Parathyroid adenoma (tissue), 2 donors: Measurements from ENCODE around the gene UBAP2L.
A peak's percentile ranks its signal among the peaks of the same experiment; 100 is the strongest.
"Not testable (repeated sequence)": the region's sequence is repeated elsewhere in the genome, so short reads cannot be mapped to it uniquely, and the experiment has no call there.

Experiments
- H2AFZ ChIP-seq: fragments of 300-600 bp; sonication (generic); one replicate; pipeline ENCODE4 v1.7.0; 2017; ENCODE audit warnings: antibody characterized with exemption, mild to moderate bottlenecking
- H3K27ac ChIP-seq: fragments of 300-600 bp; sonication (generic); one replicate; pipeline ENCODE4 v1.7.0; 2017
- H3K27me3 ChIP-seq: fragments of 300-600 bp; sonication (generic); one replicate; pipeline ENCODE4 v1.7.0; 2017; ENCODE audit warnings: low read length; ENCODE audit not compliant: control insufficient read depth, insufficient read depth
- H3K36me3 ChIP-seq: fragments of 300-600 bp; sonication (generic); one replicate; pipeline ENCODE4 v1.7.0; 2017; ENCODE audit warnings: low read length; ENCODE audit not compliant: control insufficient read depth, insufficient read depth
- H3K4me1 ChIP-seq: fragments of 300-600 bp; sonication (generic); one replicate; pipeline ENCODE4 v1.7.0; 2017; ENCODE audit warnings: control low read depth
- H3K4me2 ChIP-seq: fragments of 300-600 bp; sonication (generic); one replicate; pipeline ENCODE4 v1.7.0; 2017; ENCODE audit warnings: low read length
- H3K4me3 ChIP-seq: fragments of 300-600 bp; sonication (generic); one replicate; pipeline ENCODE4 v1.7.0; 2017; ENCODE audit warnings: low read depth, low read length
- H3K79me2 ChIP-seq: fragments of 300-600 bp; sonication (generic); one replicate; pipeline ENCODE4 v1.7.0; 2017; ENCODE audit warnings: control low read depth
- H3K9ac ChIP-seq: fragments of 300-600 bp; sonication (generic); one replicate; pipeline ENCODE4 v1.7.0; 2017; ENCODE audit warnings: mild to moderate bottlenecking
- H3K9me3 ChIP-seq: fragments of 300-600 bp; sonication (generic); one replicate; pipeline ENCODE4 v1.7.0; 2017; ENCODE audit warnings: low read length; ENCODE audit not compliant: control insufficient read depth
- CTCF ChIP-seq: fragments of 300-600 bp; sonication (generic); IDR thresholded peaks from one replicate; pipeline ENCODE4 v1.7.0; 2017; ENCODE audit warnings: antibody characterized with exemption, mild to moderate bottlenecking
- donor health status: primary hyperparathyroidism.

Gene UBAP2L

GRCh38 chr1:154193821-154194220 lies 26.9 kb upstream of the UBAP2L start:
- no peak for TF ChIP-seq CTCF
- Histone ChIP-seq H3K27ac (peak overlapping the region; percentile 32), H3K9ac (no peak overlapping the region), H3K36me3 (no peaks in the 10 kb centered on the region), H2AFZ (peak overlapping the region; percentile 79), H3K79me2 (no peaks in the 10 kb centered on the region), H3K9me3 (no peaks in the 10 kb centered on the region), H3K4me2 (no peak overlapping the region), H3K27me3 (no peaks in the 10 kb centered on the region), H3K4me1 (peaks cover 10% of the 10 kb centered on the region), H3K4me3 (peak overlapping the region; percentile 10)

GRCh38 chr1:154198756-154199562 lies 21.8 kb upstream of the UBAP2L start:
- peak overlapping the region; percentile 37 for H3K27ac ChIP-seq
- no peaks in the 10 kb centered on the region for H3K79me2 ChIP-seq
- H3K27me3 ChIP-seq = no peaks in the 10 kb centered on the region
- no peak overlapping the region for H3K9ac ChIP-seq
- no peaks in the 10 kb centered on the region for H3K9me3 ChIP-seq
- H3K36me3 ChIP-seq = no peaks in the 10 kb centered on the region
- no peak overlapping the region for H3K4me3 ChIP-seq
- peak overlapping the region; percentile 54 for H2AFZ ChIP-seq
- H3K4me2 ChIP-seq = peak overlapping the region; percentile 41
- TF ChIP-seq CTCF = peak; percentile 43
- peaks cover 8% of the 10 kb centered on the region for H3K4me1 ChIP-seq

- H3K9me3 ChIP-seq = no peaks in the 10 kb centered on the region
- H3K4me1 ChIP-seq = peaks cover 5% of the 10 kb centered on the region
- no peaks in the 10 kb centered on the region for H3K27me3 ChIP-seq
- no peaks in the 10 kb centered on the region for H3K79me2 ChIP-seq
- no peak overlapping the region for H3K9ac ChIP-seq
- peak overlapping the region; percentile 54 for H2AFZ ChIP-seq
- peak overlapping the region; percentile 37 for H3K27ac ChIP-seq
- no peaks in the 10 kb centered on the region for H3K36me3 ChIP-seq
- peak overlapping the region; percentile 41 for H3K4me2 ChIP-seq
- no peak overlapping the region for H3K4me3 ChIP-seq
- no peak for TF ChIP-seq CTCF
Measured at GRCh38 chr1:154199563-154199879, 21.2 kb upstream of the UBAP2L start.

GRCh38 chr1:154205778-154206177 lies 15.0 kb upstream of the UBAP2L start:
- not testable (repeated sequence) for H3K4me3 ChIP-seq, H2AFZ ChIP-seq, H3K36me3 ChIP-seq, H3K27me3 ChIP-seq, H3K4me1 ChIP-seq, H3K9ac ChIP-seq, H3K9me3 ChIP-seq, H3K4me2 ChIP-seq, H3K27ac ChIP-seq, H3K79me2 ChIP-seq

- Histone ChIP-seq H3K79me2 (no peaks in the 10 kb centered on the region), H3K27me3 (no peaks in the 10 kb centered on the region), H3K4me2 (no peak within 1 kb of the TSS), H3K36me3 (no peaks in the 10 kb centered on the region), H3K9me3 (no peaks in the 10 kb centered on the region), H2AFZ (no peak within 1 kb of the TSS), H3K4me3 (no peak within 1 kb of the TSS), H3K27ac (no peak within 1 kb of the TSS), H3K9ac (no peak within 1 kb of the TSS), H3K4me1 (no peaks in the 10 kb centered on the region)
- no peak for TF ChIP-seq CTCF
Measured at GRCh38 chr1:154206196-154206595, 14.6 kb upstream of the UBAP2L start, which contains the start of gene CFAP141. TSS of gene CFAP141 (minus strand) at chr1:154206333. CDS start at chr1:154206307, 26 bp downstream.
